Fibroblast of lung (primary cell): ENCODE data around the gene APOL2.

Experiments used
- CTCF ChIP-seq, 2 donors: IDR thresholded peaks in 1 of 2; conservative IDR thresholded peaks in 1 of 2; 1 replicate in 1 of 2; 2 replicates in 1 of 2; pipeline ENCODE4 v1.5.1; 2011 to 2012; ENCODE audit warnings: low read length in 2 of 2, control low read depth in 1 of 2, inconsistent platforms in 1 of 2, low read depth in 1 of 2, mild to moderate bottlenecking in 1 of 2
- EZH2 ChIP-seq: IDR thresholded peaks from 2 replicates; pipeline ENCODE4 v1.5.1; 2012; ENCODE audit warnings: low read length, control low read depth, mild to moderate bottlenecking; ENCODE audit errors: missing control alignments

- TF ChIP-seq CTCF (conservative IDR thresholded peaks at IDR 0.05 in 1 of 2, IDR thresholded peaks at IDR 0.05 in 1 of 2; ENCODE audit: low read depth in 1 of 2, low read length in 2 of 2): no peak
- TF ChIP-seq EZH2: no peak
These were observed 42.3 kb downstream of the APOL2 start for GRCh38 chr22:36197065-36197440.
